Measurements from ENCODE around the gene ARHGEF11. TPM values are rescaled to one million over a fixed set of nuclear protein-coding genes. Genes with fewer than 3 reads are reported as not detected.

Gene ARHGEF11
- total RNA-seq, 1 experiment from 2014 or later, result 55.5 TPM

GRCh38 chr1:157019457-157019856 is 26.1 kb downstream of the ARHGEF11 start:
- no peak for DNase-seq (ENCODE audit: low read depth, low spot score)
- POLR2A ChIA-PET, result no interaction called here
- H3K4me1 ChIP-seq (ENCODE audit: control insufficient read depth, insufficient read depth, low read length), result no peaks in the 10 kb centered on the region
- no peaks in the 10 kb centered on the region for H3K36me3 ChIP-seq (ENCODE audit: control insufficient read depth, insufficient read depth, low read length)
- TF ChIP-seq TCF7L2 (IDR thresholded peaks at IDR 0.05; ENCODE audit: low read depth, low read length) (no peak), SIN3A (IDR thresholded peaks at IDR 0.05; ENCODE audit: borderline replicate concordance, insufficient read depth, low read depth, low read length) (no peak), POLR2AphosphoS5 (IDR thresholded peaks at IDR 0.05; ENCODE audit: low read depth, low read length) (no peak), REST (IDR thresholded peaks at IDR 0.05; ENCODE audit: insufficient read depth in 1 of 2, low read depth in 2 of 2, low read length in 1 of 2) (no peak)
- TF ChIP-seq, protein P1, sequence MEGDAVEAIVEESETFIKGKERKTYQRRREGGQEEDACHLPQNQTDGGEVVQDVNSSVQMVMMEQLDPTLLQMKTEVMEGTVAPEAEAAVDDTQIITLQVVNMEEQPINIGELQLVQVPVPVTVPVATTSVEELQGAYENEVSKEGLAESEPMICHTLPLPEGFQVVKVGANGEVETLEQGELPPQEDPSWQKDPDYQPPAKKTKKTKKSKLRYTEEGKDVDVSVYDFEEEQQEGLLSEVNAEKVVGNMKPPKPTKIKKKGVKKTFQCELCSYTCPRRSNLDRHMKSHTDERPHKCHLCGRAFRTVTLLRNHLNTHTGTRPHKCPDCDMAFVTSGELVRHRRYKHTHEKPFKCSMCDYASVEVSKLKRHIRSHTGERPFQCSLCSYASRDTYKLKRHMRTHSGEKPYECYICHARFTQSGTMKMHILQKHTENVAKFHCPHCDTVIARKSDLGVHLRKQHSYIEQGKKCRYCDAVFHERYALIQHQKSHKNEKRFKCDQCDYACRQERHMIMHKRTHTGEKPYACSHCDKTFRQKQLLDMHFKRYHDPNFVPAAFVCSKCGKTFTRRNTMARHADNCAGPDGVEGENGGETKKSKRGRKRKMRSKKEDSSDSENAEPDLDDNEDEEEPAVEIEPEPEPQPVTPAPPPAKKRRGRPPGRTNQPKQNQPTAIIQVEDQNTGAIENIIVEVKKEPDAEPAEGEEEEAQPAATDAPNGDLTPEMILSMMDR (IDR thresholded peaks at IDR 0.05), result no peak
- intact Hi-C loops (cut with micrococcal nuclease; ENCODE audit: unreplicated experiment), result no loop called here
- H3K9me3 ChIP-seq (ENCODE audit: control insufficient read depth, insufficient read depth, low read depth, low read length), result peaks cover 29% of the 10 kb centered on the region; the same call in 1 of the 2 replicates
- no peak for ATAC-seq
- no peak overlapping the region for H3K4me3 ChIP-seq (ENCODE audit: low read depth in 2 of 2, low read length in 2 of 2)
- in situ Hi-C loops (cut with HindIII; ENCODE audit: low pct_unique_long_range_greater_than_20kb, low sequenced_read_pairs), result no loop called here
- no peaks in the 10 kb centered on the region for H3K27me3 ChIP-seq (ENCODE audit: control insufficient read depth, insufficient read depth, low read length)
- CTCF ChIA-PET, result no interaction called here
- BruUV-seq (replicated peaks), result no TSS peak
- H3K27ac ChIP-seq (ENCODE audit: low read length), result no peak overlapping the region

DNA sequence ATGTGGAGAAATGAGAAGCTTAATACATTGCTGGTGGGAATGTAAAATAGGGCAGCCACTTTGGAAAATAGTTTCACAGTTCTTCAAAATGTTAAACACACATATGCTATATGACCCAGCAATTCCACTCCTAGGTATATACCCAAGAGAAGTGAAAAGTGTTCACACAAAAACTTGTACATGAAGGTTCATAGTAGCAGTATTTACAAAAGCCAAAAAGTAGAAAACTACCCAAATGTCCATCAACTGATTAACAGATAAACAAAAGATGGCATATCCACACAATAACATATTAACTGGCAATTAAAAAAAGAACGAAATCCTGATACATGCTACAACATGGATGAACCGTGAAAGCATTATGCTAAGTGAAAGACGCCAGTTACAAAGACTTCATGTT is 33.7 kb downstream of the ARHGEF11 start:
- Histone ChIP-seq H3K4me1 (ENCODE audit: control insufficient read depth, insufficient read depth, low read length) (no peaks in the 10 kb centered on the region), H3K36me3 (ENCODE audit: control insufficient read depth, insufficient read depth, low read length) (no peaks in the 10 kb centered on the region), H3K27me3 (ENCODE audit: control insufficient read depth, insufficient read depth, low read length) (no peaks in the 10 kb centered on the region), H3K27ac (ENCODE audit: low read length) (no peak overlapping the region), H3K4me3 (ENCODE audit: low read depth in 2 of 2, low read length in 2 of 2) (no peak overlapping the region), H3K9me3 (ENCODE audit: control insufficient read depth, insufficient read depth, low read depth, low read length) (no peaks in the 10 kb centered on the region)
- DNase-seq (ENCODE audit: low read depth, low spot score), result no peak
- BruUV-seq (replicated peaks), result no TSS peak
- no peak for TF ChIP-seq TCF7L2 (IDR thresholded peaks at IDR 0.05; ENCODE audit: low read depth, low read length)
- TF ChIP-seq, protein P1 (IDR thresholded peaks at IDR 0.05), result no peak
- no peak for TF ChIP-seq REST (IDR thresholded peaks at IDR 0.05; ENCODE audit: insufficient read depth in 1 of 2, low read depth in 2 of 2, low read length in 1 of 2)
- no peak for TF ChIP-seq POLR2AphosphoS5 (IDR thresholded peaks at IDR 0.05; ENCODE audit: low read depth, low read length)
- TF ChIP-seq SIN3A (IDR thresholded peaks at IDR 0.05; ENCODE audit: borderline replicate concordance, insufficient read depth, low read depth, low read length), result no peak
- ChIA-PET CTCF (no interaction called here), POLR2A (no interaction called here)
- no peak for ATAC-seq
- intact Hi-C loops (cut with micrococcal nuclease; ENCODE audit: unreplicated experiment) (no loop called here), in situ Hi-C loops (cut with HindIII; ENCODE audit: low pct_unique_long_range_greater_than_20kb, low sequenced_read_pairs) (no loop called here)
